HG02588 (cell line): ENCODE results near the gene SLC44A1.

Source experiments
- ATAC-seq: cut with Tn5 transposase; IDR thresholded peaks from one replicate; pipeline ENCODE4 v1.9.1; 2021; ENCODE audit warnings: mild to moderate bottlenecking, moderate library complexity; ENCODE audit not compliant: unreplicated experiment

The SLC44A1 gene

DNA sequence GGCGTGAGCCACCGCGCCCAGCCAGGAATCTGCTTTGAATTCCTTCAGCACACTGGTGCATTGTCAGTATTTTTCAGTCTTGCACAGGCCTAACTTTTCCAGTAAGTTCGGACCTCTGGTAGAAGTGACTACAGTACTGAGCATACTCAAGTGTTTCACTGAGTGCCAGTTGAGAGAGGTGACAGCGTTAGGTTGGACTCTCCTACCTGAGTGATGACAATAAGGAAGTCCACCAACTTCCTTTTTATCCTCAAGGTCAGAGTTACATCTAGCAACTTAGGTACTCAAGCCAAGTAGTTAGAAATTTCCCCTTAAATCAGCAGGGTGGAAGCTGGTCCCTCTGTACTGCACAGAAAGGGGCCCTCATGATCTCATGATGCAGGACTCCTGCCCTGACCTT, 177.4 kb downstream of the SLC44A1 start:
- no peak for ATAC-seq

GRCh38 chr9:105425816-105426433, 181.5 kb downstream of the SLC44A1 start:
- ATAC-seq: no peak

DNA sequence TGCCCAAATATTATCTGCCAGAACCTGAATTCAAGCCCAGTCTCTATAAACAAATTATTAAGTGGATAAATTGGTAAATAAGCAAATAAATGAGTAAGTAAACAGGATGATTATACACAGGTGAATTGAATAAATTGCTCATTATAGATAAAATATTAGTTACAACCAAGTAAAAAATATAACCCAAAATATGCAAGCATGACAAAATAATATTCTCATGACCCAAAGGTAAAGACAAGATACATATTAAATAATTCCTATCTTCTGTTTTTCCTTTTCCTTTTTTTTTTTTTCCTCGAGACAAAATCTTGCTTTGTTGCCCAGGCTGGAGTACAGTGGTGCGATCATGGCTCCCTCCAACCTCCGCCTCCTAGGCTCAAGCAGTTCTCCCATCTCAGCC, 182.2 kb downstream of the SLC44A1 start:
- no peak for ATAC-seq

DNA sequence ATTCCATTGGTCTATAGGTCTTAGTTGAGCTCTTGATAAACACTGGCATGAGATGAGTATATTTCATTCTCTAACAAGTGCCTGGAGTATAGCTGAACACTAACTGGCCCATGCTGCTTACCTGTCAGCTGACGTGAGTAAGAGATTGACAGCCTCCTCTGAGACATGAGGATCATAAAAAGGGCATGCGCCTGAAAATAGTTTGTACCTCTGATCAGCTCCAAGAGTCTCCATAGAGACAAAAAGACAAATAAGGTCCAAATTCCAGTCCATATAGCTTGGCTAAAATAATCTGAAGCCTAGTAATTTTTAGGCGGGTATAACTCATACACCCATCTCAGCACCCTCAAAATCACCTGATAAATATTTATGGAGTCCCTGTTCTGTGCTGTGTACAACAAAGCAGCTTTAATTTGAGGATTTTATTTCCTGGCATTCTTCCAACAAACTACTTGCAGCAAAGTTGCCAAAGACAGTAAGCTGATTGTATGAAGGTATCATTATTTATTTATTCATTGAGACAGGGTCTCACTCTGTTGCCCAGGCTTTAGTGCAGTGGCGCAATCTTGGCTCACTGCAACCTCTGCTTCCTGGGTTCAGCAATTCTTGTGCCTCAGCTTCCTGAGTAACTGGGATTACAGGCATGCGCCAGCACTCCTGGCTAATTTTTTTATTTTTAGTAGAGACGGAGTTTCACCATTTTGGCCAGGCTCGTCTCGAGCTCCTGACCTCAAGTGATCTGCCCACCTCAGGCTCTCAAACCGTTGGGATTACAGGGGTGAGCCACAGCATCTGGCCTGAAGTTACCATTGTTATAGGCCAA, 187.2 kb downstream of the SLC44A1 start:
- no peak for ATAC-seq

DNA sequence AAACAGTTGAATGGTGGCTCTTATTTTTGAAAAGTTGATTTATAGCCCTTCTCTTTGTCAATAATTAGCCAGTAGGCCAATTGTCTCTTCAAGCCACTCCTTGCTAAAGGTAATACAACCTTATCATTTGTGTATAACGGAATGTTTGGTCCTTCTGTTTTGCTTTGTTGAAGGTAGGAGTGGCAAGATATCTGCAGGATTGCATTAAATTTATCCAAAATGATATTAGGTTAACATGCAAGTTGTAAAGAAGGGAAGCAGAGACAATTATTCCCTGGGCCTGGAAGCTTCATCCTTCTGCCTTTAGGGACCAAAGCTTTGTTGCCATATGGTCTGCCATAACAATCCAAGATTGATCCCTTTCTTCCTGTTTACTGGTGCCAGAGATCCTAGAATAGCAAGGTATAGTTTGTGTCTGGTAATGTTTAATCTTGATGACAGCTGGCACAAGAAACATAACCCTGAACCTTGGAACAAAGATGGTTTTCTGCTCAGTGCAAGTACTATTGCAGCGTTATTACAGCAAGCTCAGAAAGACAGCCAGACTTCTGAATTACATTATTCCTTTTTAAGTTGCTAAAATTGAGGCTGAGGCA, 187.9 kb downstream of the SLC44A1 start:
- ATAC-seq: no peak

GRCh38 chr9:105435453-105435852, 191.0 kb downstream of the SLC44A1 start:
- no peak for ATAC-seq

- ATAC-seq: no peak
Measured at GRCh38 chr9:105436783-105437182, 192.3 kb downstream of the SLC44A1 start.

DNA sequence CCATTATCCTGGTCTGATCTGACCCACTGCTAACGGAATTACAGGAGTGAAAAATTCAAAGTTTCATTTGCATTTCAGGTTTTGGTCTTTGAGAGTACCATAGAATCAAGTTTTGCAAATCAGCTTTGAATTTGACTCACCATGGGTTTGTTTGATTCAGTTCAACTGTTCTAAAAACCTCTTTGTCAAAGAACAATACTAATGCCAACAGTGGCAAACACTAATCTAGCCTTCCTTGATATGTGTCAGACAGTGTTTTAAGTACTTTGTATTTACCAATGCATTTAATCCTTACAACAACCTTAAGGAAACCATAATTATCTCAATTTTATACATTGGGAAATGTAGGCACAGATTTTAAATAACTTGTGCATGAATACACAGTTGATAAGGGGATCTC, 193.3 kb downstream of the SLC44A1 start:
- no peak for ATAC-seq

GRCh38 chr9:105438141-105438806, 193.8 kb downstream of the SLC44A1 start:
- ATAC-seq: no peak

DNA sequence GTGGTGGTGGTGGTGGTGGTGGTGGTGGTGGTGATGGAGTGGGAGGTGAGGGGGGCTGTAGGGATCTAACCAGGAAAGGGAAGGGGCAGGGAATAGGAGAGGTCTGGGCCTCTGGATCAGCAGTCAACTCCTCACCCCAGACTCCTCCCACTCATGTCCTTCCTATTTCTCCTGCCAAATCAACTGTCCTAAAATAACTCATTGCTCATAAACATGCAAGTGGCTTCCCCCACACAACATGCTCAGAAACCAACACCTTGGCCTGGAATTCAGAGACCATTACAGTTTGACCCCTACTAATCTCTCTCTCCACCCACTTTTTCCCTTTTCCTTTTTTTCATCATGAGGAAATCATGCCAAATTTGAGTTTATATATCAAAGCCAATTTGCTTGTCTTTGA, 195.0 kb downstream of the SLC44A1 start:
- no peak for ATAC-seq

GRCh38 chr9:105441616-105442160, 197.2 kb downstream of the SLC44A1 start:
- ATAC-seq: no peak

- no peak for ATAC-seq
Measured at GRCh38 chr9:105443121-105443520, 198.7 kb downstream of the SLC44A1 start.

GRCh38 chr9:105444130-105444529, 199.7 kb downstream of the SLC44A1 start:
- no peak for ATAC-seq

DNA sequence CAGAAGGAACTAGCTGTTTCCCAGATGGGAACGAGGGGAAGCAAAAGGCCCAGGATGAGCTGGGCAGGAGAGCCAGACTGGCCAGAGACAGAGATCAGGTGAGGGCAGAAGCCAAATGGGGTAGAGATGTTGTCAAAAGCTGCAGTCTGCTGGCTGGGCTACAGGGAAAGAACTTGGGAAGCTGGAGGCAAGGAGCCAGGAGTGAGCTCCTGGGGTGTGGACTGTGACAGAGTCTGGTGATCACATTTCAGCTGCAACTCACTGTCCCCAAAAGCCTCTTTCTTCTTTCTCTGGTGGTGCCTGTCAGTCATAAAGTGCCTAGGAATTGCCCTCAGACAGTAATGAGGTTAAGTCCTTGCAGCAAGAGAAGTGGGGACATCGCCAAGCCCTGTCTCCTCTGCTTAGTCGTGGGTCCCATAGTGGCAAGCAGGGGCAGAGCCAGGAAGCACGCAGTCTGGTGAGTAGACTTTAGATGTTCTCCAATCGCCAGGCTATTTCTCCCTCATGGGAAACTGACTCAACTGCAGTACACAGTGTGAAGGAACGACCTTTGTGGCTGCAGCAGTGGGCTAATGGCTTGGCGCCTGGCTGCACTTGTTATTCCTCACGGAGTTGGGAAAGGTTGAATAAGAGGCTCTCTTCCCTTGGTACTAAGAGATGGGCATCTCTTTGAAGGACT, 200.9 kb downstream of the SLC44A1 start:
- ATAC-seq: no peak

DNA sequence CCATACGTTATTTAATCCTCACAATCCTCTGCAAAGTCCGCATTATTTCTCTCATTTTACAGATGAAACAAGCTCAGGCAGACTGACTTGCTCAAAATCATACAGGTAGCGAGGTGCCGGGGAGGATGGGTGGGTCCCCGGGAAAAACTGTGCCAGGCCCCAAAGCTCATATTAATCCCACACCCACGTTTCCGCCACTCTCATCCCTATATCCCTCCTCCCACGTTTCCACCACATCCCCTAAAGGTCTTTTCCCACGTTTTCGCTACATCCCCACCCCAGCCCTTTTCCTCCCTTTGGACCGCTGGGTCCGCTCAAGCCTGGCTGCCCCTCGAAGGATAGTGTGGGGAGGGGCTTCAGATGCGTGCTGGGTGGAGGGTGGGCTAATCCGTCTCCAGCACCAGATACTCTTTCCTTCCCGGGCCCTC, 202.9 kb downstream of the SLC44A1 start:
- no peak for ATAC-seq

DNA sequence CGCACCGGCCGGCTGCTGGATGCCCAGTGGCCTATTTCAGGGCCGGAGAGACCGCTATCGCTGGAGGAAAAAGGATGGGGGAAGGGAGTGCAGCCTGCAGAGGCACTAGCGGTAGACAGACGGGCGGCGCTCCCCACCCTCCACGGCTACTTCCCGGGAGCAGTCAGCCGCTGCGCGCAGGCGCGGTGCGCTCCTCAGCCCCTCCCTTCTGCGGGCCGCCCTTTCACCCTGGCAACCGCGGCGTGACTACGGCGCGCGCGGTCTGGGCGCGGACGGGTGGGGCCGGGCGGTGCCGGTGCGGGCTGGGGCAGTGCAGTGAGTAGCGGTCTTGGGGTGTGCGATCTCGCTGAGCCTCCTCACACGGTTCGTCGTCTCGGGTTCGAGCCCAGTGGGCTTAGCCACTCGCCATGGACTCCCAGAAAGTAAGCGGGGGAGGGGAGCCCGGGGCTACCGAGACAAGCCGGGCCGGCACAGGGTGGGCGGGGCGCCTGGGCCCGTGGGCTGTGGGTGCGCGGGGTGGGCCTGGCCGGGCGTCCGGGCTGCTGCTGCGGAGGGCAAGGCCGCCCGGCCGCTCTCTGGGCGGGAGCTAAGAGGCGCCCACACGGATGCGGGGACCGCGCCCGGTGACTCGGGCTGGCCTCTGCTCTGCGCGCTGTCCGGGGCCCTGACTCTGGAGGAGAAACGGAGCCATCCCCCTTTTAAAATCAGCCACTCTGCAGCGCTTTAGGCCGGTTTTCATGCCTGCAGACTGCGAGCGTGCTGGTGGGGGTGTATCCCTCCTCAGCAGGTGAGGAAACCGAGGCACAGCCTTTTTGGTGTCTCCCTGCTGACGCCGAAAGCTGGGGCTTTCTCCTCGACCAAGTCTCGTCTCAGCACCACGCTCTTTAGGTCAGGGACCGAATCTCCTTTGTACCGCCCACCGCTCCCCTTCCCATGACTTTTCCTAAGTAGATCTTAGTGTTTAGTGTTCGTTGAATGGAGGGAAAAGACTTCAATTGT, 203.7 kb downstream of the SLC44A1 start, which contains the start of gene FSD1L:
TSS of gene FSD1L (plus strand) at position 221 of the 999 bp plus-strand sequence. CDS start at position 408, 187 bp downstream.
- peak; percentile 90 for ATAC-seq

DNA sequence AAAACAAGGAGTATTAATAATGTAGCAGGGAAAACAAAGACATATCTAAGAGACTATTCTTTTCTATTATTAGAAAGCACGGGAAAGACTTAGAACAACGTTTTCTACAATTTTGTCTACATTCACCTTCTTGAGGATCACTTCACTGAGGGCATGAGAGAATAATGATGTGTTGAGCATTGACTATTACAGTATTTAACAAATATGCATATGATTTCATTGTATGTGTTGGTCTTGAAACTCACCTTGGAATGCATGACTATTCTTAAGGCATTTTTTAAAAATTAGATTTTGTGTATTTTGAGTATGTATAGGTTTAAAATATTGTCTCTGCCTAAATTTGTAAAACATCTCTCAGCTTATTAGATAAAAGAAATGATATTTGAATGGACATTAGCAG, 204.6 kb downstream of the SLC44A1 start:
- no peak for ATAC-seq

DNA sequence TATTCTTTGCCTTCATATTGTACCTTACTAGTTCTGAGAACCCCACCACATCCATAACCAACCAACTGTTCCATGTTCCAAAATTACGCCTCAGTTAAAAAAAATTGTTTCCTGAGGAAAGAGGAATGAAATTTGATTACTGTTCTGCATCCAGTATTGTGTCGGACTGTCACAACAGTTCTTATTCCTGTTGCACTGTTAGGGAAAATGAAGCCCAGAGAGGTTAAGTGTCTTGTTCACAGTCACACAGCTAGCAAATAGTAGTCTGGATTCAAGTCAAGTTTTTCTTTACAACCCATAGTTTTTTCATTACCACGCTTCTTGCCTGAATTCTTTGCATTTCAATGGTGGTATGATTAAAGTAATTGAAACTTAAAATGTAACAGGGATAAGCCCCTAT, 207.7 kb downstream of the SLC44A1 start:
- no peak for ATAC-seq

- no peak for ATAC-seq
Measured at GRCh38 chr9:105455836-105456475, 211.5 kb downstream of the SLC44A1 start.
